Thoracic aorta (tissue), 2 donors: ENCODE results near the gene C2CD3. TPM values are rescaled to one million over a fixed set of nuclear protein-coding genes. Genes with fewer than 3 reads are reported as not detected.
"Not testable (repeated sequence)": the region's sequence is repeated elsewhere in the genome, so short reads cannot be mapped to it uniquely, and the experiment has no call there.

ENCODE experiments used
- ATAC-seq: fragments of 150-250 bp; one replicate; pipeline ENCODE4 v1.8.0; 2017; ENCODE audit warnings: low read depth; ENCODE audit not compliant: insufficient number of reproducible peaks, low FRiP score
- DNase-seq: peaks from one replicate; pipeline ENCODE4 v3.0.0-alpha.2; 2020; ENCODE audit warnings: low spot score
- H3K27ac ChIP-seq, 2 donors: fragments of 200-600 bp; sonication (generic); 1 replicate in 1 of 2; 2 replicates in 1 of 2; pipeline ENCODE4 v1.5.1; 2016; ENCODE audit warnings: mild to moderate bottlenecking in 2 of 2, moderate library complexity in 2 of 2
- H3K27me3 ChIP-seq: fragments of 200-600 bp; sonication (generic); replicated peaks from 2 replicates; pipeline ENCODE4 v1.6.0; 2016; ENCODE audit warnings: mild to moderate bottlenecking; ENCODE audit not compliant: insufficient read depth
- H3K36me3 ChIP-seq: fragments of 200-600 bp; sonication (generic); one replicate; pipeline ENCODE4 v1.5.1; 2016
- H3K4me1 ChIP-seq, 2 donors: fragments of 200-600 bp; sonication (generic); 1 replicate in 1 of 2; 2 replicates in 1 of 2; pipeline versions ENCODE4 v1.5.1 to v1.6.0; 2016; ENCODE audit warnings: low read depth in 2 of 2, mild to moderate bottlenecking in 1 of 2; ENCODE audit not compliant: control insufficient read depth in 1 of 2
- H3K4me3 ChIP-seq: fragments of 200-600 bp; sonication (generic); 2 replicates; pipeline ENCODE4 v1.5.1; 2016; ENCODE audit warnings: mild to moderate bottlenecking
- H3K9me3 ChIP-seq: fragments of 200-600 bp; sonication (generic); 2 replicates; pipeline ENCODE4 v1.5.1; 2016
- CTCF ChIP-seq: fragments of 200-600 bp; sonication (generic); IDR thresholded peaks from one replicate; pipeline ENCODE4 v1.5.1; 2019; ENCODE audit warnings: antibody characterized with exemption
- total RNA-seq, 2 donors: library from RNA; depleted of rRNA; stranded (reverse); fragments of >200 nt; gene quantifications; one replicate each; pipeline versions ENCODE4 v1.1.0 to v1.2.3, GENCODE V29; 2016

C2CD3 gene
- total RNA-seq, 2 donors from 2014 or later = 23.7 to 30.6 TPM

GRCh38 chr11:74147199-74147929 lies 23.4 kb downstream of the C2CD3 start:
- no peaks in the 10 kb centered on the region for H3K9me3 ChIP-seq
- H3K36me3 ChIP-seq = no peaks in the 10 kb centered on the region
- ATAC-seq (no peak), DNase-seq (no peak)
- no peak for TF ChIP-seq CTCF
- H3K27ac ChIP-seq = no peak overlapping the region
- H3K4me3 ChIP-seq = no peak overlapping the region
- H3K27me3 ChIP-seq = no peaks in the 10 kb centered on the region
- no peaks in the 10 kb centered on the region for H3K4me1 ChIP-seq

GRCh38 chr11:74144592-74144991 lies 26.2 kb downstream of the C2CD3 start:
- no peak for TF ChIP-seq CTCF
- Histone ChIP-seq H3K4me1 (no peaks in the 10 kb centered on the region), H3K27me3 (no peaks in the 10 kb centered on the region), H3K4me3 (no peak overlapping the region), H3K9me3 (no peaks in the 10 kb centered on the region), H3K27ac (no peak overlapping the region), H3K36me3 (no peaks in the 10 kb centered on the region)
- ATAC-seq (no peak), DNase-seq (no peak)

GRCh38 chr11:74142624-74143023 lies 28.2 kb downstream of the C2CD3 start:
- no peaks in the 10 kb centered on the region for H3K27me3 ChIP-seq
- no peaks in the 10 kb centered on the region for H3K9me3 ChIP-seq
- no peak overlapping the region for H3K27ac ChIP-seq
- DNase-seq (no peak), ATAC-seq (no peak)
- no peaks in the 10 kb centered on the region for H3K36me3 ChIP-seq
- no peak overlapping the region for H3K4me3 ChIP-seq
- no peak for TF ChIP-seq CTCF
- peaks cover 7 to 15% of the 10 kb centered on the region in 2 donors for H3K4me1 ChIP-seq

GRCh38 chr11:74141908-74142307 lies 28.9 kb downstream of the C2CD3 start:
- H3K27ac ChIP-seq = no peak overlapping the region
- H3K27me3 ChIP-seq = no peaks in the 10 kb centered on the region
- ATAC-seq (no peak), DNase-seq (no peak)
- H3K9me3 ChIP-seq = no peaks in the 10 kb centered on the region
- H3K4me3 ChIP-seq = no peak overlapping the region
- TF ChIP-seq CTCF = no peak
- no peaks in the 10 kb centered on the region for H3K36me3 ChIP-seq
- peaks cover 7 to 15% of the 10 kb centered on the region in 2 donors for H3K4me1 ChIP-seq

- no peak for ATAC-seq
- no peak for TF ChIP-seq CTCF
- no peak overlapping the region for H3K27ac ChIP-seq
These were observed 29.5 kb downstream of the C2CD3 start for GRCh38 chr11:74141241-74141695.

GRCh38 chr11:74139919-74140431 lies 30.8 kb downstream of the C2CD3 start:
- not testable (repeated sequence) for DNase-seq, H3K36me3 ChIP-seq, H3K27ac ChIP-seq, H3K27me3 ChIP-seq, H3K9me3 ChIP-seq, ATAC-seq, H3K4me3 ChIP-seq
- H3K4me1 ChIP-seq = peaks cover 7 to 15% of the 10 kb centered on the region in 2 donors

More at GRCh38 chr11:74141241-74141695, 29.5 kb downstream of the C2CD3 start:
- Histone ChIP-seq H3K27me3 (no peaks in the 10 kb centered on the region), H3K36me3 (no peaks in the 10 kb centered on the region), H3K9me3 (no peaks in the 10 kb centered on the region), H3K4me3 (no peak overlapping the region), H3K4me1 (peaks cover 7 to 15% of the 10 kb centered on the region in 2 donors)
- no peak for DNase-seq
